CD4-positive, CD25-positive, alpha-beta regulatory T cell (primary cell): ENCODE data around the gene GJC2. TPM values are rescaled to one million over a fixed set of nuclear protein-coding genes. Genes with fewer than 3 reads are reported as not detected.

Experiments
- ATAC-seq, 2 donors: fragments of 150-1000 bp; cut with Tn5 transposase; one replicate each; pipeline ENCODE4 v1.10.0; 2021; ENCODE audit warnings: low read depth in 2 of 2, moderate number of reproducible peaks in 2 of 2, moderate library complexity in 1 of 2
- DNase-seq, 3 donors: peaks; one replicate each; pipeline versions ENCODE4 v3.0.0 to v3.0.0-alpha.2; 2012 to 2022; ENCODE audit warnings: mixed read lengths in 1 of 3
- H3K27ac ChIP-seq: one replicate; pipeline ENCODE4 v1.7.0; 2013; ENCODE audit warnings: mild to moderate bottlenecking, low read length; ENCODE audit not compliant: insufficient read depth, poor library complexity, severe bottlenecking
- H3K27me3 ChIP-seq: one replicate; pipeline ENCODE4 v1.7.0; 2013; ENCODE audit warnings: low read length; ENCODE audit not compliant: control insufficient read depth, insufficient read depth
- H3K36me3 ChIP-seq: one replicate; pipeline ENCODE4 v1.7.0; 2013; ENCODE audit warnings: mild to moderate bottlenecking, low read length, moderate library complexity; ENCODE audit not compliant: control insufficient read depth, insufficient read depth
- H3K4me1 ChIP-seq: 2 replicates; pipeline ENCODE4 v1.7.0; 2013; ENCODE audit warnings: mild to moderate bottlenecking, low read length; ENCODE audit not compliant: insufficient read depth, control insufficient read depth, poor library complexity, severe bottlenecking
- H3K4me3 ChIP-seq: one replicate; pipeline ENCODE4 v1.7.0; 2013; ENCODE audit warnings: low read depth, mild to moderate bottlenecking, low read length, moderate library complexity
- H3K9me3 ChIP-seq, 2 experiments: 1 replicate in 1 of 2; 2 replicates in 1 of 2; pipeline ENCODE4 v1.7.0; 2013; ENCODE audit warnings: low read length in 2 of 2, mild to moderate bottlenecking in 1 of 2, moderate library complexity in 1 of 2; ENCODE audit not compliant: control insufficient read depth in 2 of 2
- H3K27ac Mint-ChIP-seq, 3 donors: one replicate each; pipeline ENCODE4 v1.8.0; 2020 to 2022; ENCODE audit warnings: mild to moderate bottlenecking in 3 of 3, mixed read lengths in 3 of 3, moderate library complexity in 2 of 3
- H3K27me3 Mint-ChIP-seq: one replicate; pipeline ENCODE4 v1.8.0; 2022; ENCODE audit warnings: mild to moderate bottlenecking, mixed read lengths
- H3K36me3 Mint-ChIP-seq: one replicate; pipeline ENCODE4 v1.8.0; 2020; ENCODE audit warnings: mixed read lengths
- H3K4me1 Mint-ChIP-seq, 4 donors: one replicate each; pipeline ENCODE4 v1.8.0; 2020 to 2022; ENCODE audit warnings: mixed read lengths in 4 of 4, mild to moderate bottlenecking in 1 of 4
- H3K4me3 Mint-ChIP-seq, 4 donors: one replicate each; pipeline ENCODE4 v1.8.0; 2020 to 2022; ENCODE audit warnings: mild to moderate bottlenecking in 4 of 4, mixed read lengths in 4 of 4, moderate library complexity in 3 of 4
- H3K9me3 Mint-ChIP-seq, 7 donors: one replicate each; pipeline ENCODE4 v1.8.0; 2020 to 2022; ENCODE audit warnings: mixed read lengths in 7 of 7, mild to moderate bottlenecking in 3 of 7, moderate library complexity in 2 of 7
- polyA plus RNA-seq, 4 donors: library from polyadenylated mRNA; unstranded; fragments of 300-500 nt; fragmentation: Illumina TruSeq; gene quantifications; one replicate each; pipeline ENCODE4 v1.2.3, GENCODE V29; 2021
- total RNA-seq: library from RNA; stranded (reverse); gene quantifications from one replicate; pipeline ENCODE4 v1.2.3, GENCODE V29; 2022

GJC2 gene
- total and polyA plus RNA-seq, 5 donors from 2014 or later: 2.8 TPM; not detected in 4

- H3K4me1 ChIP-seq: peaks cover 41% of the 10 kb centered on the region
- H3K36me3 Mint-ChIP-seq: peaks cover 11% of the 10 kb centered on the region
- peaks cover 14% of the 10 kb centered on the region for H3K36me3 ChIP-seq
- ATAC-seq: no peak
- peak overlapping the region in 1 of 3 donors; percentile 41 for H3K27ac Mint-ChIP-seq
- H3K27me3 Mint-ChIP-seq: no peaks in the 10 kb centered on the region
- peaks cover 0 to 1% (median 0%) of the 10 kb centered on the region in 7 donors for H3K9me3 Mint-ChIP-seq
- peaks cover 0 to 63% (median 18%) of the 10 kb centered on the region in 4 donors for H3K4me1 Mint-ChIP-seq
- no peak overlapping the region for H3K27ac ChIP-seq
- H3K27me3 ChIP-seq: no peaks in the 10 kb centered on the region
- H3K9me3 ChIP-seq: no peaks in the 10 kb centered on the region
- H3K4me3 Mint-ChIP-seq: peak overlapping the region in 3 of 4 donors; percentile 74 to 94 (median 84)
- DNase-seq: no peak
- H3K4me3 ChIP-seq: no peak overlapping the region
Observed at GRCh38 chr1:228105270-228105995, 44.3 kb upstream of the GJC2 start.

DNA sequence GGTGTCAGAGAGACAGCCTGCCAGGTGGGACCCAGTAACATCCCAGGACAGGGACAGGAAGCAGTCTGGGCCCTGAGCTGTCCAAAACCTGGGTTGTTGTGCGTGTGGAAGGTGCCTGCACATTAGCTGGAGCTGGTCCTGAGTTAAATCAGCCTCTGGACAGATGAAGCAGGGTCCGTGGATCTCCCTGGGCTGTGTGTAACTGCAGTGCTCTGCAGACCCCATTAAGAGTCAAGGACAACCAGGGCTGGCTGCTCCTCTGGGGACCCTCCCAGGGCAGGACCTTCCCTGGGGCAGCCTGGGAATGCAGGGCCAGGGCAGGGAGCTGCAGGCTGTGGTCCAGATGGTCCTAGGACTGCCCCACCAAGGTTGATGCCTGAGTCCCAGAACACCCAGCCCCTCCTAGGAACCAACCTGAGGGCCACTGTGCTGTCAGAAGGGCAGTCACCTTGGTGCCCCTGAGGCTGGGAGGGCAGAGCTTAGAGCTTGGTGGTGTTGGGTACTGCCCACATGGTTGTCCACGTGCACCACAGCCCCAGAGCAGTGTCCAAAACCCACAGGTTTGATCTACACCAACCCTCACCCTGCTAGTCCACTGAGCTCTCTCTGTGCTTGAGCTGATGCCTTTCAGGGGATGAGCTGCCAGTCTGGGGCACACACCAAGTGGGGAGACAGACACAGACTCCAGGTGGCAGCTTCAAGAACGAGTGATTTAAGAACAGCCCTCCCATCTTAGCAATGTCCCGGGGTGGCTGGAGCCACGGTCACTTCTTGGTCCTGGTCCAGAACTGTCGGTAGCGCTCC lies 43.5 kb upstream of the GJC2 start:
- ATAC-seq: no peak
- Mint-ChIP-seq H3K27ac (peak overlapping the region in 1 of 3 donors; percentile 42), H3K36me3 (peaks cover 11% of the 10 kb centered on the region), H3K27me3 (no peaks in the 10 kb centered on the region), H3K4me3 (peak overlapping the region; percentile 17 to 94 (median 68)), H3K4me1 (peaks cover 0 to 64% (median 18%) of the 10 kb centered on the region in 4 donors), H3K9me3 (peaks cover 0 to 1% (median 0%) of the 10 kb centered on the region in 7 donors)
- no peaks in the 10 kb centered on the region for H3K9me3 ChIP-seq
- DNase-seq: no peak
- no peak overlapping the region for H3K27ac ChIP-seq
- H3K4me3 ChIP-seq: no peak overlapping the region
- peaks cover 39% of the 10 kb centered on the region for H3K4me1 ChIP-seq
- H3K27me3 ChIP-seq: no peaks in the 10 kb centered on the region
- peaks cover 14% of the 10 kb centered on the region for H3K36me3 ChIP-seq

- Histone ChIP-seq H3K4me1 (peaks cover 34% of the 10 kb centered on the region), H3K4me3 (no peak overlapping the region), H3K36me3 (peaks cover 14% of the 10 kb centered on the region), H3K9me3 (no peaks in the 10 kb centered on the region), H3K27ac (no peak overlapping the region), H3K27me3 (no peaks in the 10 kb centered on the region)
- H3K4me1 Mint-ChIP-seq: peaks cover 0 to 59% (median 16%) of the 10 kb centered on the region in 4 donors
- no peak for DNase-seq
- no peak for ATAC-seq
- no peaks in the 10 kb centered on the region for H3K27me3 Mint-ChIP-seq
- H3K27ac Mint-ChIP-seq: no peak overlapping the region
- H3K9me3 Mint-ChIP-seq: peaks cover 0 to 1% (median 0%) of the 10 kb centered on the region in 7 donors
- peak overlapping the region; percentile 17 to 79 (median 63) for H3K4me3 Mint-ChIP-seq
- H3K36me3 Mint-ChIP-seq: peaks cover 8% of the 10 kb centered on the region
Observed at GRCh38 chr1:228106800-228107054, 43.0 kb upstream of the GJC2 start.

DNA sequence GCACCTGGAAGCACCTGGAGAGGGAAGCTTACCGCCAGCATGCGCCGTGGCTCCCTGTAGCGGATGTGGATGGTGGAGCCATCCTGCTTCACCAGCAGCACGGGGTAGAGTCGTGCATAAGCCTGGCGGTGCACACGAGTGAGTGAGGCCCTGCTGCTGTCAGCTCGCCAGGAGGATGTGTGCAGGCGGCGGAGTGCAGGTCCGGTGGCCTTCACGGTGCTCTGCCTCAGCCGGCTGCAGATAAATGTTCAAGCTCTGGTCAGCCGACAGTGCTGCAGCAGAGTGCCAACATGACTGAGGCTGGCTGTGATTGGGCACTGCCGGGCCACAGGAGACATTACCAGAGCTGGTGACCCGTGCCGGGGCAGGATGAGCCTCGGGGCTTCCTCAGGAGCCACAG lies 42.1 kb upstream of the GJC2 start:
- Mint-ChIP-seq H3K4me3 (peak overlapping the region; percentile 92 to 94 (median 92)), H3K4me1 (peaks cover 0 to 57% (median 16%) of the 10 kb centered on the region in 4 donors), H3K27ac (peak overlapping the region in 2 of 3 donors; percentile 58 to 97), H3K27me3 (no peaks in the 10 kb centered on the region), H3K36me3 (peaks cover 8% of the 10 kb centered on the region), H3K9me3 (peaks cover 0 to 1% (median 0%) of the 10 kb centered on the region in 7 donors)
- ATAC-seq (no peak), DNase-seq (no peak)
- no peaks in the 10 kb centered on the region for H3K27me3 ChIP-seq
- no peak overlapping the region for H3K4me3 ChIP-seq
- H3K4me1 ChIP-seq: peaks cover 29% of the 10 kb centered on the region
- no peaks in the 10 kb centered on the region for H3K9me3 ChIP-seq
- peaks cover 14% of the 10 kb centered on the region for H3K36me3 ChIP-seq
- no peak overlapping the region for H3K27ac ChIP-seq

GRCh38 chr1:228108055-228108690 lies 41.6 kb upstream of the GJC2 start:
- no peaks in the 10 kb centered on the region for H3K27me3 Mint-ChIP-seq
- peak overlapping the region; percentile 79 for H3K4me3 ChIP-seq
- H3K9me3 Mint-ChIP-seq: peaks cover 0 to 1% (median 0%) of the 10 kb centered on the region in 7 donors
- peaks cover 29% of the 10 kb centered on the region for H3K4me1 ChIP-seq
- no peaks in the 10 kb centered on the region for H3K27me3 ChIP-seq
- H3K27ac ChIP-seq: peak overlapping the region; percentile 84
- H3K9me3 ChIP-seq: no peaks in the 10 kb centered on the region
- ATAC-seq: no peak
- H3K4me3 Mint-ChIP-seq: peak overlapping the region; percentile 92 to 94 (median 92)
- peak overlapping the region in 2 of 3 donors; percentile 92 to 97 for H3K27ac Mint-ChIP-seq
- peaks cover 0 to 55% (median 15%) of the 10 kb centered on the region in 4 donors for H3K4me1 Mint-ChIP-seq
- DNase-seq: no peak
- H3K36me3 ChIP-seq: peaks cover 14% of the 10 kb centered on the region
- peaks cover 8% of the 10 kb centered on the region for H3K36me3 Mint-ChIP-seq

GRCh38 chr1:228108742-228109072 lies 41.0 kb upstream of the GJC2 start:
- H3K4me3 ChIP-seq: peak overlapping the region; percentile 79
- H3K4me3 Mint-ChIP-seq: peak overlapping the region; percentile 92 to 94 (median 92)
- no peaks in the 10 kb centered on the region for H3K27me3 ChIP-seq
- no peak for DNase-seq
- peaks cover 8% of the 10 kb centered on the region for H3K36me3 Mint-ChIP-seq
- H3K27ac Mint-ChIP-seq: peak overlapping the region; percentile 92 to 97 (median 93)
- peak overlapping the region; percentile 84 for H3K27ac ChIP-seq
- peaks cover 14% of the 10 kb centered on the region for H3K36me3 ChIP-seq
- no peaks in the 10 kb centered on the region for H3K9me3 ChIP-seq
- H3K4me1 Mint-ChIP-seq: peaks cover 0 to 49% (median 13%) of the 10 kb centered on the region in 4 donors
- H3K4me1 ChIP-seq: peaks cover 25% of the 10 kb centered on the region
- H3K27me3 Mint-ChIP-seq: no peaks in the 10 kb centered on the region
- H3K9me3 Mint-ChIP-seq: peaks cover 0 to 1% (median 0%) of the 10 kb centered on the region in 7 donors
- no peak for ATAC-seq

- peak within 1 kb of the TSS; percentile 79 for H3K4me3 ChIP-seq
- peak; percentile 97 to 98 (median 98) for DNase-seq
Observed at GRCh38 chr1:228109073-228109961, 40.4 kb upstream of the GJC2 start, which contains the start of gene MRPL55. TSS of gene MRPL55 (minus strand) at chr1:228109299. CDS start at chr1:228108260, 1,039 bp downstream.

More at GRCh38 chr1:228109073-228109961, 40.4 kb upstream of the GJC2 start, which contains the start of gene MRPL55:
- ATAC-seq: peak; percentile 95
- Mint-ChIP-seq H3K36me3 (peaks cover 8% of the 10 kb centered on the region), H3K27me3 (no peaks in the 10 kb centered on the region), H3K9me3 (peaks cover 0 to 1% (median 0%) of the 10 kb centered on the region in 7 donors), H3K27ac (peak within 1 kb of the TSS; percentile 92 to 97 (median 93)), H3K4me3 (peak within 1 kb of the TSS; percentile 92 to 94 (median 92)), H3K4me1 (peaks cover 0 to 43% (median 13%) of the 10 kb centered on the region in 4 donors)
- no peaks in the 10 kb centered on the region for H3K9me3 ChIP-seq
- H3K36me3 ChIP-seq: peaks cover 14% of the 10 kb centered on the region
- H3K27ac ChIP-seq: peak within 1 kb of the TSS; percentile 84
- H3K4me1 ChIP-seq: peaks cover 20% of the 10 kb centered on the region
- H3K27me3 ChIP-seq: no peaks in the 10 kb centered on the region
